HuH-7.5 (cell line): Measurements from ENCODE around the gene MASTL.

ENCODE experiments used
- DNase-seq: peaks from one replicate; pipeline ENCODE4 v3.0.0; 2011; ENCODE audit warnings: low spot score

The MASTL gene

GRCh38 chr10:27225642-27226257 is 70.6 kb downstream of the MASTL start:
- DNase-seq: no peak

GRCh38 chr10:27230022-27230421 is 74.9 kb downstream of the MASTL start:
- no peak for DNase-seq

- no peak for DNase-seq
Observed at GRCh38 chr10:27235706-27236105, 80.6 kb downstream of the MASTL start.
